ENCODE results near the gene MAP3K3.

Gene MAP3K3

DNA sequence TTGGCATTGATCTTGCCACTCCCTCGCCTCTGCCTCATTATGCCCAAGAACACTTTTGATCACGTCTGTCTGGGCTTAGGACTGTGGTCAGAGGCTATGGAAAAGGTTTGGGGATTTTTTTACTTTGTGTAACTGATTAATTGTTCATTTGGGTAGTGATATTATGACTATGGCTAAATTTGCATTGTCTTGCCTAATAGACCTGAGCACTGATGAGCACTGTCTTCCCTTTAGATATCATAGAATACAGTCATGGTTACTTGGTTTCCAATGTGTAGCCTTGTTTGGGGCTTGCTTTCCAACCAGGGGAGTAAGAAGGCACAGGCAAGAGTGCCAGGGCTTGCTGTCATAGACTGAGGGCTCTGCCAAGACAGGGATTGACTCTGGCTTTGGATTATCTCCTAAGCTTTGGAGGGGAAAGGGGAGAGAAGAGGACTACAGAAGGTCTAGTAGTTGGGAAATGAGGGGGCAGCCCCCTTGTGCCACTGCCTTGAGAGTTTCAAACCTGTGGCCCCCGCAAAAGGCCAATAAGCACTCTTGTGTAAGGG lies 64.0 kb downstream of the MAP3K3 start:
- H3K4me3 ChIP-seq (ENCODE audit: low read length) = no peak overlapping the region
- no peak for DNase-seq (ENCODE audit: low read depth)
- TF ChIP-seq, protein P1, sequence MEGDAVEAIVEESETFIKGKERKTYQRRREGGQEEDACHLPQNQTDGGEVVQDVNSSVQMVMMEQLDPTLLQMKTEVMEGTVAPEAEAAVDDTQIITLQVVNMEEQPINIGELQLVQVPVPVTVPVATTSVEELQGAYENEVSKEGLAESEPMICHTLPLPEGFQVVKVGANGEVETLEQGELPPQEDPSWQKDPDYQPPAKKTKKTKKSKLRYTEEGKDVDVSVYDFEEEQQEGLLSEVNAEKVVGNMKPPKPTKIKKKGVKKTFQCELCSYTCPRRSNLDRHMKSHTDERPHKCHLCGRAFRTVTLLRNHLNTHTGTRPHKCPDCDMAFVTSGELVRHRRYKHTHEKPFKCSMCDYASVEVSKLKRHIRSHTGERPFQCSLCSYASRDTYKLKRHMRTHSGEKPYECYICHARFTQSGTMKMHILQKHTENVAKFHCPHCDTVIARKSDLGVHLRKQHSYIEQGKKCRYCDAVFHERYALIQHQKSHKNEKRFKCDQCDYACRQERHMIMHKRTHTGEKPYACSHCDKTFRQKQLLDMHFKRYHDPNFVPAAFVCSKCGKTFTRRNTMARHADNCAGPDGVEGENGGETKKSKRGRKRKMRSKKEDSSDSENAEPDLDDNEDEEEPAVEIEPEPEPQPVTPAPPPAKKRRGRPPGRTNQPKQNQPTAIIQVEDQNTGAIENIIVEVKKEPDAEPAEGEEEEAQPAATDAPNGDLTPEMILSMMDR (conservative IDR thresholded peaks at IDR 0.05; ENCODE audit: low read depth, low read length) = no peak

DNA sequence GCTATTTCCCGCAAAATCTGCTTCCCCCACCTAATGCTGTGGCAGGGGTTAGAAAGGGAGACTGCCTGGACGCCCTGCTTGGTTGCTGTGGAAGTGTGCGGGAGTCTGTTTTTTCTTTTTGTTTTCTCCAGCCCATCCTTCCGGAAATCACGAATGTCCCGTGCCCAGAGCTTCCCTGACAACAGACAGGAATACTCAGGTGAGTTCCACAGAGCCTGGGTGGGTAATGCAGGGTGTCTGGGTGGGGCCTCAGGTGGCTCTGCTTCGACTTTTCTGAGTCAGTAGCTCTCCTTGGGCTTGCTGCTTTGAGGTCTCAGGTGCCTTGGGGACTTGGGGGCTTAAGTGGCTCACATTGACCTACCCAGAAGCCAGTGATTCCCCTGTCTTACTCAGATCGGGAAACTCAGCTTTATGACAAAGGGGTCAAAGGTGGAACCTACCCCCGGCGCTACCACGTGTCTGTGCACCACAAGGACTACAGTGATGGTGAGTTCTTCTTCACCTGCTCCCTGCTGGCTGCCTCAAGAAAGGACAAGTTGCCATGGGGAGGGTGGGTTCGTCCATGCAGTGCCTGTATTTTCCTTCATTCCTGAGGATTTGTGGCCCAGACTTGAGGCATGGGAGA lies 66.3 kb downstream of the MAP3K3 start:
- DNase-seq (ENCODE audit: low read depth) = no peak
- H3K4me3 ChIP-seq (ENCODE audit: low read length) = no peak overlapping the region
- TF ChIP-seq, protein P1 (conservative IDR thresholded peaks at IDR 0.05; ENCODE audit: low read depth, low read length) = no peak

DNA sequence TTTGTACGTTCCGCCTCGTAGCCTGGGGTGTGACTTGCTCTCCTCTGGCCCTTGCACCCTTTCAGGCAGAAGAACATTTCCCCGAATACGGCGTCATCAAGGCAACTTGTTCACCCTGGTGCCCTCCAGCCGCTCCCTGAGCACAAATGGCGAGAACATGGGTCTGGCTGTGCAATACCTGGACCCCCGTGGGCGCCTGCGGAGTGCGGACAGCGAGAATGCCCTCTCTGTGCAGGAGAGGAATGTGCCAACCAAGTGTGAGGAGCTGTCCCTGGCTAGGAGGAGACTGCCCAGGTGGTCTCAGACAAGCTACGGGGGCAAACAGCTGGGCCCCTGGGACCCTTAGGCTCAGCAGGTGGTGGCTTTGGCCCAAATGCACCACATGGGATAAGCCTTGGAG lies 67.3 kb downstream of the MAP3K3 start:
- TF ChIP-seq, protein P1 (conservative IDR thresholded peaks at IDR 0.05; ENCODE audit: low read depth, low read length) = no peak
- DNase-seq (ENCODE audit: low read depth) = no peak
- no peak overlapping the region for H3K4me3 ChIP-seq (ENCODE audit: low read length)

DNA sequence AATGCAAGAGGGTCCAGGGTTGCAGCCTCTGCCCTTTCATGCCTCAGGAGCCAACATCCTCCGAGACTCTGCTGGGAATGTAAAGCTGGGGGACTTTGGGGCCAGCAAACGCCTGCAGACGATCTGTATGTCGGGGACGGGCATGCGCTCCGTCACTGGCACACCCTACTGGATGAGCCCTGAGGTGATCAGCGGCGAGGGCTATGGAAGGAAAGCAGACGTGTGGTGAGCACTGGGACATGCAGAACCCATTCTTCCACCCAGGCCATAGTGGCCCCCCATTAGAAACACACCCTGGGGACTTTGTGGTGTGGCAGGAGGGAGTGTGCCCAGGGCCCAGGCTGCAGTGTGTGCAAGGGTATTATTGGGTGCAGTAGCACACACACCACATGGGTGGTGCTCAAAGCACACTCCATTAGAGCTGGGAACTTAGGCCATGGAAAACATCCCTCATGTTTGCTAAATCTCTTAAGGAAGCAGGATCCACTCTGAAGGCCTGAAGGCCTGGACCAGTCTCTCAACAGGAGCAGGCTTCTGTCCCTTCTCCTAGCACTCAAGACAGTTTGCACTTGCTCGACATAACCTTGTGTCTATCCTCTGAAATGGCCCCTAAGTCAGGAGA lies 70.1 kb downstream of the MAP3K3 start:
- TF ChIP-seq, protein P1 (conservative IDR thresholded peaks at IDR 0.05; ENCODE audit: low read depth, low read length) = no peak
- H3K4me3 ChIP-seq (ENCODE audit: low read length) = no peak overlapping the region
- DNase-seq (ENCODE audit: low read depth) = no peak

DNA sequence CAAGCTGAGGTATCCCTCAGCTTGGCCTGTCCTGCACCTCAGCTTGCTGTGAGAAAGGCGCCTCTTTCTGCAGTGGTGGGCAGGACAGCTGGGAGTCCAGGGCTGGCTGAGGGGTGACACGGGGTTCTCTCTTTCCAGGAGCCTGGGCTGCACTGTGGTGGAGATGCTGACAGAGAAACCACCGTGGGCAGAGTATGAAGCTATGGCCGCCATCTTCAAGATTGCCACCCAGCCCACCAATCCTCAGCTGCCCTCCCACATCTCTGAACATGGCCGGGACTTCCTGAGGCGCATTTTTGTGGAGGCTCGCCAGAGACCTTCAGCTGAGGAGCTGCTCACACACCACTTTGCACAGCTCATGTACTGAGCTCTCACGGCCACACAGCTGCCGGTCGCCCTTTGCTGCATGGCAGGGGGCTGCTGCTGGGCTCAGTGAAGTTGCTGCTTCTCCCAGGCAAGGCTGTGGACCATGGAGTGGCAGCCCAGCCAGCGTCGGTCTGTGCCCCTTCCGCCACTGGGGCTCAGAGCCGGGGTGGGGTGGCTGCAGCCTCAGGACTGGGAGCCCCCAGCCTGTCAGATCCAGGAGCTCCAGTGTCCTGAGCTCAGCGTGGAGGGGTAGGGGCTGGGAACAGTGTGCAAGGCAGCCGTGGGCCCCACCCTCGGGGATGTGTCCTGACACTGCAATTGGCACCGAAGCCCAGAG lies 71.3 kb downstream of the MAP3K3 start:
- TF ChIP-seq, protein P1 (conservative IDR thresholded peaks at IDR 0.05; ENCODE audit: low read depth, low read length) = no peak
- no peak for DNase-seq (ENCODE audit: low read depth)
- H3K4me3 ChIP-seq (ENCODE audit: low read length) = no peak overlapping the region

DNA sequence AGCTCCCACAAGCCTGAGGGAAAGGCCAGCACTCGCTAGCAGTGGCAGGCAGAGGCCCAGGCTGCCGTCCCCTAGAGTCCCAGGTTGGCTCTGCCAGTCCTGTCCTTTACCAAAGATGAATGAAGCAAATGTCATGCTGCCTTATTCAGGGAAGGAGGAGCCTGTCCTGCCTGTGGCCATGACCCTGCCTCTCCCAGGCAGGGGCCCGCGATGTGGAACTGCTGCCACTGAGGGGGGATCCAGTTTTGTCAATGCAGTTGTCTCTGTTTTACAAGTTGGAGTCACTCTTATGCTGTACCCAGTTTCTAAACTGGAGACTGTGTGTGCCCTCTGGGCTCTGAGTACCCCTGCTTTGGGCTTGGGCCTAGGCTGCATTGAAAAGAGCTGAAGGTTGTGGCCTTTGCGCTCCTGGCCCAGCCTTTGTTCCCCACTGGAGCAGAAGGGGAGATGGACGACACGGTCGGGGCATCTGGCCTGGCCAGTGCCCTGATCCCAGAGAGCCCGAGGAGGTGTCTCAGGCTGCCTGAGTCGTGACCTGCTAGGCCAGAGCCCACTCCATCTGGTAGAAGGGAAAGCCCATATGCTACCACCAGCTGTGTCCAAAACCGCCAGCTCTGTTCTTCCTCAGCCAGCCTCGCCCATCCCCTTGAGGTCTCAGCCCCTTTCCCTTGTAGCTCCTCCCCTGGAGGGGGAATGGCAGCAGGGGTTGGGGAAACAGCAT lies 72.2 kb downstream of the MAP3K3 start:
- DNase-seq (ENCODE audit: low read depth) = no peak
- no peak overlapping the region for H3K4me3 ChIP-seq (ENCODE audit: low read length)
- TF ChIP-seq, protein P1 (conservative IDR thresholded peaks at IDR 0.05; ENCODE audit: low read depth, low read length) = no peak

Measured in retinal pigment epithelial cell (primary cell).